K562 (cell line): Measurements from ENCODE around the gene VAC14.

Source experiments
- ETV6 ChIP-seq, 3 experiments: fragments of 150-350 bp in 1 of 3; sonication (generic) in 1 of 3; formaldehyde crosslinking in 1 of 3; IDR thresholded peaks; 2 replicates each; pipeline versions ENCODE4 v1.6.1 to v1.8.0; 2014 to 2022; ENCODE audit warnings: borderline replicate concordance in 2 of 3, low read depth in 2 of 3, antibody characterized with exemption in 1 of 3, low read length in 1 of 3, mild to moderate bottlenecking in 1 of 3, missing genetic modification reagents in 1 of 3
- KDM4B ChIP-seq, 2 experiments: fragments of 450-650 bp in 1 of 2; sonication (generic) in 1 of 2; IDR thresholded peaks; 2 replicates each; pipeline ENCODE4 v1.6.1; 2016 to 2017; ENCODE audit warnings: borderline replicate concordance in 2 of 2, antibody characterized with exemption in 1 of 2, low read depth in 1 of 2, mild to moderate bottlenecking in 1 of 2
- POLR2A ChIP-seq: fragments of 450-650 bp; conservative IDR thresholded peaks from 2 replicates; pipeline ENCODE4 v1.6.1; 2016
- SAFB ChIP-seq: fragments of 200-400 bp; formaldehyde crosslinking; IDR thresholded peaks from 2 replicates; pipeline ENCODE4 v1.6.1; 2017; ENCODE audit warnings: low read depth, low read length, borderline replicate concordance
- TAF1 ChIP-seq: IDR thresholded peaks from 2 replicates; pipeline ENCODE4 v1.6.1; 2011; ENCODE audit warnings: mild to moderate bottlenecking, low read length, moderate library complexity; ENCODE audit not compliant: insufficient read depth, control insufficient read depth, severe bottlenecking; ENCODE audit errors: extremely low read depth
- TAF7 ChIP-seq: fragments of 450-650 bp; IDR thresholded peaks from 2 replicates; pipeline ENCODE4 v1.6.1; 2016; ENCODE audit warnings: missing genetic modification characterization, missing compliant biosample characterization
- ZNF133 ChIP-seq: fragments of 250-450 bp; sonication (Bioruptor Pico); IDR thresholded peaks from 2 replicates; pipeline ENCODE4 v1.4.0; 2020; ENCODE audit warnings: mild to moderate bottlenecking
- TF ChIP-seq, protein P1 (sequence below): fragments of 450-650 bp; IDR thresholded peaks from 2 replicates; pipeline ENCODE4 v1.6.1; 2016; ENCODE audit warnings: mild to moderate bottlenecking, moderate library complexity
- TF ChIP-seq, protein P2 (sequence below): fragments of 250-450 bp; sonication (Bioruptor Pico); IDR thresholded peaks from 2 replicates; pipeline ENCODE4 v1.8.0; 2022; ENCODE audit warnings: moderate library complexity, mild to moderate bottlenecking, inconsistent platforms
- TF ChIP-seq, protein P3 (sequence below): sonication (generic); formaldehyde crosslinking; IDR thresholded peaks from 2 replicates; pipeline ENCODE4 v1.5.0; 2020; ENCODE audit warnings: missing genetic modification reagents
- TF ChIP-seq, protein P4 (sequence below): sonication (generic); formaldehyde crosslinking; IDR thresholded peaks from 2 replicates; pipeline ENCODE4 v1.8.1; 2023; ENCODE audit warnings: mild to moderate bottlenecking, missing genetic modification reagents
- TF ChIP-seq, protein P5 (sequence below): sonication (generic); formaldehyde crosslinking; IDR thresholded peaks from 2 replicates; pipeline ENCODE4 v1.8.0; 2022; ENCODE audit warnings: mild to moderate bottlenecking, missing genetic modification reagents
- TF ChIP-seq, protein P6 (sequence below), 3 experiments: IDR thresholded peaks in 2 of 3; conservative IDR thresholded peaks in 1 of 3; 2 replicates each; pipeline ENCODE4 v1.5.1; 2011 to 2012; ENCODE audit warnings: low read length in 3 of 3, mild to moderate bottlenecking in 3 of 3, control low read depth in 2 of 3, improper control_type of control experiment in 1 of 3, inconsistent platforms in 1 of 3, low read depth in 1 of 3, mixed read lengths in 1 of 3, moderate library complexity in 1 of 3; ENCODE audit not compliant: insufficient read depth in 2 of 3

DNA sequence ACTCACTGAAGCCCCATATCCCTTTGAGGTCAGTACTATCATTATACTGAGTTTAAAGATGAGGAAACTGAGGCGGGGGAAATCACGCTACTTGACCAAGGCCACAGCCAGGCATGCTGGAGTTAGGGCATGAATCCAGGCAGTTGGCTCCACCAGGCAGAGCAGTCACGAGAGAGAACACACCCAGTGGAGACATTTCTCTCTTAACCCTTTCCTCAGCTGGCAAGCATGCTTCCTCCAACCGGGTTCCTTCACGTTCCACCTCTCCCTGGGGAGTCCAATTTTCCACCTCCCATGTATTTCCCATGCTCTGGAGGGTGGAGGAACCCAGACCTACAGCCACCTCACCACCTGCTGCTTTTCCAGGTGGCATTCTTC, 32.8 kb downstream of the VAC14 start:
- TF ChIP-seq, protein P1, sequence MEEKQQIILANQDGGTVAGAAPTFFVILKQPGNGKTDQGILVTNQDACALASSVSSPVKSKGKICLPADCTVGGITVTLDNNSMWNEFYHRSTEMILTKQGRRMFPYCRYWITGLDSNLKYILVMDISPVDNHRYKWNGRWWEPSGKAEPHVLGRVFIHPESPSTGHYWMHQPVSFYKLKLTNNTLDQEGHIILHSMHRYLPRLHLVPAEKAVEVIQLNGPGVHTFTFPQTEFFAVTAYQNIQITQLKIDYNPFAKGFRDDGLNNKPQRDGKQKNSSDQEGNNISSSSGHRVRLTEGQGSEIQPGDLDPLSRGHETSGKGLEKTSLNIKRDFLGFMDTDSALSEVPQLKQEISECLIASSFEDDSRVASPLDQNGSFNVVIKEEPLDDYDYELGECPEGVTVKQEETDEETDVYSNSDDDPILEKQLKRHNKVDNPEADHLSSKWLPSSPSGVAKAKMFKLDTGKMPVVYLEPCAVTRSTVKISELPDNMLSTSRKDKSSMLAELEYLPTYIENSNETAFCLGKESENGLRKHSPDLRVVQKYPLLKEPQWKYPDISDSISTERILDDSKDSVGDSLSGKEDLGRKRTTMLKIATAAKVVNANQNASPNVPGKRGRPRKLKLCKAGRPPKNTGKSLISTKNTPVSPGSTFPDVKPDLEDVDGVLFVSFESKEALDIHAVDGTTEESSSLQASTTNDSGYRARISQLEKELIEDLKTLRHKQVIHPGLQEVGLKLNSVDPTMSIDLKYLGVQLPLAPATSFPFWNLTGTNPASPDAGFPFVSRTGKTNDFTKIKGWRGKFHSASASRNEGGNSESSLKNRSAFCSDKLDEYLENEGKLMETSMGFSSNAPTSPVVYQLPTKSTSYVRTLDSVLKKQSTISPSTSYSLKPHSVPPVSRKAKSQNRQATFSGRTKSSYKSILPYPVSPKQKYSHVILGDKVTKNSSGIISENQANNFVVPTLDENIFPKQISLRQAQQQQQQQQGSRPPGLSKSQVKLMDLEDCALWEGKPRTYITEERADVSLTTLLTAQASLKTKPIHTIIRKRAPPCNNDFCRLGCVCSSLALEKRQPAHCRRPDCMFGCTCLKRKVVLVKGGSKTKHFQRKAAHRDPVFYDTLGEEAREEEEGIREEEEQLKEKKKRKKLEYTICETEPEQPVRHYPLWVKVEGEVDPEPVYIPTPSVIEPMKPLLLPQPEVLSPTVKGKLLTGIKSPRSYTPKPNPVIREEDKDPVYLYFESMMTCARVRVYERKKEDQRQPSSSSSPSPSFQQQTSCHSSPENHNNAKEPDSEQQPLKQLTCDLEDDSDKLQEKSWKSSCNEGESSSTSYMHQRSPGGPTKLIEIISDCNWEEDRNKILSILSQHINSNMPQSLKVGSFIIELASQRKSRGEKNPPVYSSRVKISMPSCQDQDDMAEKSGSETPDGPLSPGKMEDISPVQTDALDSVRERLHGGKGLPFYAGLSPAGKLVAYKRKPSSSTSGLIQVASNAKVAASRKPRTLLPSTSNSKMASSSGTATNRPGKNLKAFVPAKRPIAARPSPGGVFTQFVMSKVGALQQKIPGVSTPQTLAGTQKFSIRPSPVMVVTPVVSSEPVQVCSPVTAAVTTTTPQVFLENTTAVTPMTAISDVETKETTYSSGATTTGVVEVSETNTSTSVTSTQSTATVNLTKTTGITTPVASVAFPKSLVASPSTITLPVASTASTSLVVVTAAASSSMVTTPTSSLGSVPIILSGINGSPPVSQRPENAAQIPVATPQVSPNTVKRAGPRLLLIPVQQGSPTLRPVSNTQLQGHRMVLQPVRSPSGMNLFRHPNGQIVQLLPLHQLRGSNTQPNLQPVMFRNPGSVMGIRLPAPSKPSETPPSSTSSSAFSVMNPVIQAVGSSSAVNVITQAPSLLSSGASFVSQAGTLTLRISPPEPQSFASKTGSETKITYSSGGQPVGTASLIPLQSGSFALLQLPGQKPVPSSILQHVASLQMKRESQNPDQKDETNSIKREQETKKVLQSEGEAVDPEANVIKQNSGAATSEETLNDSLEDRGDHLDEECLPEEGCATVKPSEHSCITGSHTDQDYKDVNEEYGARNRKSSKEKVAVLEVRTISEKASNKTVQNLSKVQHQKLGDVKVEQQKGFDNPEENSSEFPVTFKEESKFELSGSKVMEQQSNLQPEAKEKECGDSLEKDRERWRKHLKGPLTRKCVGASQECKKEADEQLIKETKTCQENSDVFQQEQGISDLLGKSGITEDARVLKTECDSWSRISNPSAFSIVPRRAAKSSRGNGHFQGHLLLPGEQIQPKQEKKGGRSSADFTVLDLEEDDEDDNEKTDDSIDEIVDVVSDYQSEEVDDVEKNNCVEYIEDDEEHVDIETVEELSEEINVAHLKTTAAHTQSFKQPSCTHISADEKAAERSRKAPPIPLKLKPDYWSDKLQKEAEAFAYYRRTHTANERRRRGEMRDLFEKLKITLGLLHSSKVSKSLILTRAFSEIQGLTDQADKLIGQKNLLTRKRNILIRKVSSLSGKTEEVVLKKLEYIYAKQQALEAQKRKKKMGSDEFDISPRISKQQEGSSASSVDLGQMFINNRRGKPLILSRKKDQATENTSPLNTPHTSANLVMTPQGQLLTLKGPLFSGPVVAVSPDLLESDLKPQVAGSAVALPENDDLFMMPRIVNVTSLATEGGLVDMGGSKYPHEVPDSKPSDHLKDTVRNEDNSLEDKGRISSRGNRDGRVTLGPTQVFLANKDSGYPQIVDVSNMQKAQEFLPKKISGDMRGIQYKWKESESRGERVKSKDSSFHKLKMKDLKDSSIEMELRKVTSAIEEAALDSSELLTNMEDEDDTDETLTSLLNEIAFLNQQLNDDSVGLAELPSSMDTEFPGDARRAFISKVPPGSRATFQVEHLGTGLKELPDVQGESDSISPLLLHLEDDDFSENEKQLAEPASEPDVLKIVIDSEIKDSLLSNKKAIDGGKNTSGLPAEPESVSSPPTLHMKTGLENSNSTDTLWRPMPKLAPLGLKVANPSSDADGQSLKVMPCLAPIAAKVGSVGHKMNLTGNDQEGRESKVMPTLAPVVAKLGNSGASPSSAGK = no peak
- TF ChIP-seq ETV6 (IDR thresholded peaks at IDR 0.05; ENCODE audit: borderline replicate concordance in 1 of 2, low read depth in 2 of 2, low read length in 1 of 2) (no peak), ETV6 (CRISPR knock-in tag; IDR thresholded peaks at IDR 0.05; ENCODE audit: borderline replicate concordance) (no peak), KDM4B (IDR thresholded peaks at IDR 0.05; ENCODE audit: borderline replicate concordance in 2 of 2, low read depth in 1 of 2) (no peak), SAFB (no peak), TAF7 (tag) (no peak), TAF1 (no peak), ZNF133 (CRISPR knock-in tag) (no peak), POLR2A (no peak)
- TF ChIP-seq, protein P2, sequence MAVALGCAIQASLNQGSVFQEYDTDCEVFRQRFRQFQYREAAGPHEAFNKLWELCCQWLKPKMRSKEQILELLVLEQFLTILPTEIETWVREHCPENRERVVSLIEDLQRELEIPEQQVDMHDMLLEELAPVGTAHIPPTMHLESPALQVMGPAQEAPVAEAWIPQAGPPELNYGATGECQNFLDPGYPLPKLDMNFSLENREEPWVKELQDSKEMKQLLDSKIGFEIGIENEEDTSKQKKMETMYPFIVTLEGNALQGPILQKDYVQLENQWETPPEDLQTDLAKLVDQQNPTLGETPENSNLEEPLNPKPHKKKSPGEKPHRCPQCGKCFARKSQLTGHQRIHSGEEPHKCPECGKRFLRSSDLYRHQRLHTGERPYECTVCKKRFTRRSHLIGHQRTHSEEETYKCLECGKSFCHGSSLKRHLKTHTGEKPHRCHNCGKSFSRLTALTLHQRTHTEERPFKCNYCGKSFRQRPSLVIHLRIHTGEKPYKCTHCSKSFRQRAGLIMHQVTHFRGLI (CRISPR knock-in tag) = no peak
- TF ChIP-seq, protein P3, sequence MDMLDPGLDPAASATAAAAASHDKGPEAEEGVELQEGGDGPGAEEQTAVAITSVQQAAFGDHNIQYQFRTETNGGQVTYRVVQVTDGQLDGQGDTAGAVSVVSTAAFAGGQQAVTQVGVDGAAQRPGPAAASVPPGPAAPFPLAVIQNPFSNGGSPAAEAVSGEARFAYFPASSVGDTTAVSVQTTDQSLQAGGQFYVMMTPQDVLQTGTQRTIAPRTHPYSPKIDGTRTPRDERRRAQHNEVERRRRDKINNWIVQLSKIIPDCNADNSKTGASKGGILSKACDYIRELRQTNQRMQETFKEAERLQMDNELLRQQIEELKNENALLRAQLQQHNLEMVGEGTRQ (CRISPR knock-in tag) = no peak
- TF ChIP-seq, protein P4, sequence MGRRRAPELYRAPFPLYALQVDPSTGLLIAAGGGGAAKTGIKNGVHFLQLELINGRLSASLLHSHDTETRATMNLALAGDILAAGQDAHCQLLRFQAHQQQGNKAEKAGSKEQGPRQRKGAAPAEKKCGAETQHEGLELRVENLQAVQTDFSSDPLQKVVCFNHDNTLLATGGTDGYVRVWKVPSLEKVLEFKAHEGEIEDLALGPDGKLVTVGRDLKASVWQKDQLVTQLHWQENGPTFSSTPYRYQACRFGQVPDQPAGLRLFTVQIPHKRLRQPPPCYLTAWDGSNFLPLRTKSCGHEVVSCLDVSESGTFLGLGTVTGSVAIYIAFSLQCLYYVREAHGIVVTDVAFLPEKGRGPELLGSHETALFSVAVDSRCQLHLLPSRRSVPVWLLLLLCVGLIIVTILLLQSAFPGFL (CRISPR knock-in tag) = no peak
- TF ChIP-seq, protein P5, sequence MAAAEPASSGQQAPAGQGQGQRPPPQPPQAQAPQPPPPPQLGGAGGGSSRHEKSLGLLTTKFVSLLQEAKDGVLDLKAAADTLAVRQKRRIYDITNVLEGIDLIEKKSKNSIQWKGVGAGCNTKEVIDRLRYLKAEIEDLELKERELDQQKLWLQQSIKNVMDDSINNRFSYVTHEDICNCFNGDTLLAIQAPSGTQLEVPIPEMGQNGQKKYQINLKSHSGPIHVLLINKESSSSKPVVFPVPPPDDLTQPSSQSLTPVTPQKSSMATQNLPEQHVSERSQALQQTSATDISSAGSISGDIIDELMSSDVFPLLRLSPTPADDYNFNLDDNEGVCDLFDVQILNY (CRISPR knock-in tag) = no peak
- TF ChIP-seq, protein P6, sequence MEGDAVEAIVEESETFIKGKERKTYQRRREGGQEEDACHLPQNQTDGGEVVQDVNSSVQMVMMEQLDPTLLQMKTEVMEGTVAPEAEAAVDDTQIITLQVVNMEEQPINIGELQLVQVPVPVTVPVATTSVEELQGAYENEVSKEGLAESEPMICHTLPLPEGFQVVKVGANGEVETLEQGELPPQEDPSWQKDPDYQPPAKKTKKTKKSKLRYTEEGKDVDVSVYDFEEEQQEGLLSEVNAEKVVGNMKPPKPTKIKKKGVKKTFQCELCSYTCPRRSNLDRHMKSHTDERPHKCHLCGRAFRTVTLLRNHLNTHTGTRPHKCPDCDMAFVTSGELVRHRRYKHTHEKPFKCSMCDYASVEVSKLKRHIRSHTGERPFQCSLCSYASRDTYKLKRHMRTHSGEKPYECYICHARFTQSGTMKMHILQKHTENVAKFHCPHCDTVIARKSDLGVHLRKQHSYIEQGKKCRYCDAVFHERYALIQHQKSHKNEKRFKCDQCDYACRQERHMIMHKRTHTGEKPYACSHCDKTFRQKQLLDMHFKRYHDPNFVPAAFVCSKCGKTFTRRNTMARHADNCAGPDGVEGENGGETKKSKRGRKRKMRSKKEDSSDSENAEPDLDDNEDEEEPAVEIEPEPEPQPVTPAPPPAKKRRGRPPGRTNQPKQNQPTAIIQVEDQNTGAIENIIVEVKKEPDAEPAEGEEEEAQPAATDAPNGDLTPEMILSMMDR (IDR thresholded peaks at IDR 0.05 in 2 of 3, conservative IDR thresholded peaks at IDR 0.05 in 1 of 3; ENCODE audit: insufficient read depth in 2 of 3, low read depth in 1 of 3, low read length in 3 of 3) = no peak
